Smooth muscle cell of the umbilical artery (primary cell): ENCODE data around the gene NUDCD2. TPM values are rescaled to one million over a fixed set of nuclear protein-coding genes. Genes with fewer than 3 reads are reported as not detected.

Experiments
- total RNA-seq: library from RNA; depleted of rRNA; stranded (reverse); fragments of >200 nt; gene quantifications from 2 replicates; pipeline ENCODE4 v1.2.3, GENCODE V29; 2014

Gene NUDCD2
- 4.7 and 6.5 TPM in 2 replicates for total RNA-seq

GRCh38 chr5:163459819-163460561 is at the start of gene NUDCD2:
Gene NUDCD2 (minus strand): TSS chr5:163460102. CDS start chr5:163460050, 52 bp downstream.

GRCh38 chr5:163505368-163506094 is 45.6 kb upstream of the NUDCD2 start, which contains the start of gene MAT2B:
Gene MAT2B (plus strand): TSS chr5:163505619. CDS start chr5:163505687, 68 bp downstream.

GRCh38 chr5:163460562-163461171 is 765 bp upstream of the NUDCD2 start, which contains the start of gene HMMR:
Gene HMMR (plus strand): TSS chr5:163460632. CDS start chr5:163460693, 61 bp downstream.

GRCh38 chr5:163437309-163438182 is 22.4 kb downstream of the NUDCD2 start, which contains the start of gene CCNG1:
Gene CCNG1 (plus strand): TSS chr5:163437595. CDS start chr5:163439257, 1,662 bp downstream.

Other genes starting within 250 kb of the NUDCD2 start
- gene CCNG1, start 22.5 kb downstream of the NUDCD2 start, total RNA-seq, result 481 and 509 TPM in 2 replicates
- gene HMMR, start 530 bp upstream of the NUDCD2 start, total RNA-seq, result 2.7 and 29.6 TPM in 2 replicates
- 57.3 TPM in 2 replicates for gene MAT2B, start 45.5 kb upstream of the NUDCD2 start, total RNA-seq